Measurements from ENCODE around the gene SHLD1.

DNA sequence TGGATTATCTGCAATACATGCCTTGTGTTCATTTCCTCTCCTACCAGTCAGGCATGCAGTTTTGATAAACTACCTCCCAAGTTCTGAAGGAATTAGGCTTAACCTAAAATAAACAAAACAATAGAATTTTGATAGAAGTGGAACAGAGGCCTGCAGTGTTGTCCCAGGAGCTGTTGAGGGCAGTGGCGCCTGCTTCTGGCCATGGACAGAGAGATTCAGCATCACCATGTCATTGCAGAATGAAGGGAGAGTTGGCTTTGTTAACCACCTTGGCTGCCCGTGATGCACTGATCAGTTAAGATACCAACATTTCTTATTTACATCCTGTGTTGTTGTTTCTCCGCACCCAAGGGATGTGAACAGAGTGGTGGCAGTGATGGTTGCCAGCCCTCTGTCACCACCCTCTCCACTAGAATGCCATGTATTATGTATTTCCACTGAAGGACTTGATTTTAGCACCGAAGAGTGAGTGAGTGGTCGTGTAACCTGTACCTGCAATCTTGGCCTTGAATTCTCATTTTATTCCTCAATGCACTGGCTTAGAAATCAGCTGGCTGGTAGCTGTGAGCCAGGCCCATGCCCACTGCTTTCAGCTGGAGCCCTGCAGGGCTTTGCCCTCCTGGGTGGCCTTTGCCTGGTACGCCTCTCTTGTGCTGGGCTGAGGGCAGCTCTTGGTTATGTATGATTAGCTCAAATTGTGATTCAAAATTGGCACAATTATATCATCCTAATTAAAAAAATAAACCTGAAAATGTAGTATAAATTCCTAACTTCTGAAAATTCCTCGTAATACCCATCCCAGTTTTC is 56.5 kb downstream of the SHLD1 start:
- TF ChIP-seq, protein P1, sequence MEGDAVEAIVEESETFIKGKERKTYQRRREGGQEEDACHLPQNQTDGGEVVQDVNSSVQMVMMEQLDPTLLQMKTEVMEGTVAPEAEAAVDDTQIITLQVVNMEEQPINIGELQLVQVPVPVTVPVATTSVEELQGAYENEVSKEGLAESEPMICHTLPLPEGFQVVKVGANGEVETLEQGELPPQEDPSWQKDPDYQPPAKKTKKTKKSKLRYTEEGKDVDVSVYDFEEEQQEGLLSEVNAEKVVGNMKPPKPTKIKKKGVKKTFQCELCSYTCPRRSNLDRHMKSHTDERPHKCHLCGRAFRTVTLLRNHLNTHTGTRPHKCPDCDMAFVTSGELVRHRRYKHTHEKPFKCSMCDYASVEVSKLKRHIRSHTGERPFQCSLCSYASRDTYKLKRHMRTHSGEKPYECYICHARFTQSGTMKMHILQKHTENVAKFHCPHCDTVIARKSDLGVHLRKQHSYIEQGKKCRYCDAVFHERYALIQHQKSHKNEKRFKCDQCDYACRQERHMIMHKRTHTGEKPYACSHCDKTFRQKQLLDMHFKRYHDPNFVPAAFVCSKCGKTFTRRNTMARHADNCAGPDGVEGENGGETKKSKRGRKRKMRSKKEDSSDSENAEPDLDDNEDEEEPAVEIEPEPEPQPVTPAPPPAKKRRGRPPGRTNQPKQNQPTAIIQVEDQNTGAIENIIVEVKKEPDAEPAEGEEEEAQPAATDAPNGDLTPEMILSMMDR (IDR thresholded peaks at IDR 0.05) = no peak
- no peak for TF ChIP-seq POLR2A (IDR thresholded peaks at IDR 0.05)
